Measurements from ENCODE around the gene CCDC97.

The CCDC97 gene

GRCh38 chr19:41356984-41357739, 47.2 kb downstream of the CCDC97 start:
- Histone ChIP-seq H3K4me3 (ENCODE audit: low read depth, low read length) (no peak overlapping the region), H3K36me3 (ENCODE audit: control insufficient read depth, insufficient read depth, low read length) (no peaks in the 10 kb centered on the region), H3K27me3 (ENCODE audit: control insufficient read depth, insufficient read depth, low read length) (peaks cover 13% of the 10 kb centered on the region), H3K9ac (ENCODE audit: low read depth, low read length) (no peak overlapping the region), H3K9me3 (ENCODE audit: control insufficient read depth, insufficient read depth, low read length) (no peaks in the 10 kb centered on the region), H3K27ac (ENCODE audit: low read depth, low read length) (no peak overlapping the region), H3K4me1 (ENCODE audit: control insufficient read depth, insufficient read depth, low read length) (no peaks in the 10 kb centered on the region)

- H3K4me1 ChIP-seq (ENCODE audit: control insufficient read depth, insufficient read depth, low read length): no peaks in the 10 kb centered on the region
- H3K9me3 ChIP-seq (ENCODE audit: control insufficient read depth, insufficient read depth, low read length): no peaks in the 10 kb centered on the region
- H3K27ac ChIP-seq (ENCODE audit: low read depth, low read length): no peak overlapping the region
- peaks cover 7% of the 10 kb centered on the region for H3K27me3 ChIP-seq (ENCODE audit: control insufficient read depth, insufficient read depth, low read length)
- H3K4me3 ChIP-seq (ENCODE audit: low read depth, low read length): no peak overlapping the region
- no peak overlapping the region for H3K9ac ChIP-seq (ENCODE audit: low read depth, low read length)
- no peaks in the 10 kb centered on the region for H3K36me3 ChIP-seq (ENCODE audit: control insufficient read depth, insufficient read depth, low read length)
Measured at GRCh38 chr19:41357746-41358145, 47.8 kb downstream of the CCDC97 start.

DNA sequence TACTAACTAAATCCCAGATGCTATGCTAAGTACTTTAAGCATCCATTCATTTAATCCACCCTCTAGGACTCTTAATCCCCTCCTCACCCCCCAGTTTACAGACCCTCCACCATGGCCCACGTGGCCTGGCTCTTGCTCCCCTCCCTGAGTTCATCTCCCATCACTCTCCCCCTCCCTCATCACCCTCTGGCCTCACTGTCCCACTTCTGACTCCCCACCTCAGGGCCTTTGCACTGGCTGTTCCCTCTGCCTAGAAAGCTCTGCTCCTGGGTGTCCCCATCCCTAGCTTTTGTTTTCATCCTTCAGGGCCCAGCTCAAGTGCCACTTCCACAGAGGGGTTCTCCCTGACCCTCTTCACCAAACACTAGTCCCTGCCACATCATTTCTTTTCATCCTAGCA, 49.8 kb downstream of the CCDC97 start:
- Histone ChIP-seq H3K4me1 (ENCODE audit: control insufficient read depth, insufficient read depth, low read length) (peaks cover 8% of the 10 kb centered on the region), H3K27ac (ENCODE audit: low read depth, low read length) (no peak overlapping the region), H3K27me3 (ENCODE audit: control insufficient read depth, insufficient read depth, low read length) (no peaks in the 10 kb centered on the region), H3K36me3 (ENCODE audit: control insufficient read depth, insufficient read depth, low read length) (no peaks in the 10 kb centered on the region), H3K9me3 (ENCODE audit: control insufficient read depth, insufficient read depth, low read length) (no peaks in the 10 kb centered on the region), H3K9ac (ENCODE audit: low read depth, low read length) (no peak overlapping the region), H3K4me3 (ENCODE audit: low read depth, low read length) (no peak overlapping the region)

- no peak overlapping the region for H3K4me3 ChIP-seq (ENCODE audit: low read depth, low read length)
- no peak overlapping the region for H3K27ac ChIP-seq (ENCODE audit: low read depth, low read length)
- no peak overlapping the region for H3K9ac ChIP-seq (ENCODE audit: low read depth, low read length)
- no peaks in the 10 kb centered on the region for H3K27me3 ChIP-seq (ENCODE audit: control insufficient read depth, insufficient read depth, low read length)
- no peaks in the 10 kb centered on the region for H3K36me3 ChIP-seq (ENCODE audit: control insufficient read depth, insufficient read depth, low read length)
- H3K9me3 ChIP-seq (ENCODE audit: control insufficient read depth, insufficient read depth, low read length): no peaks in the 10 kb centered on the region
- H3K4me1 ChIP-seq (ENCODE audit: control insufficient read depth, insufficient read depth, low read length): peaks cover 8% of the 10 kb centered on the region
Measured at GRCh38 chr19:41362143-41362847, 52.3 kb downstream of the CCDC97 start.

DNA sequence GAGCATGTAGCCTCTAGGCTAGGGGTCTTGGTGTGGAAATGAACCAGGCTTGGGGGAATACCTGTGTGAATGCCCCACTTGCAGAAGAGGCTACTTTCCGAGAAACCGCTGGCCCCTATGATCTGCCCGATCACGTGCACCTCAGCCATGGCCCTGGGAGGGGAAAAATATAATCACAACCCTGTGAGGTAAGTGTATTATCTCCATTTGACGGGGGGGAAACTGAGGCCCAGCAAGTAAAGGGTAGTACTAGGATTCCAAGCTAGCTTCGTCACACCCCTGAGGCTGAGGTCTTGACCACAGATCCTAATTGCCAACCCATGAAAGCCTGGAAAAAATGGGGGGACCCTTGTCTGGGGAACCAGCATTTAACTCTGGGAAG, 53.4 kb downstream of the CCDC97 start:
- H3K4me1 ChIP-seq (ENCODE audit: control insufficient read depth, insufficient read depth, low read length): peaks cover 8% of the 10 kb centered on the region
- peak overlapping the region; percentile 53; the same call in 1 of the 2 replicates for H3K9ac ChIP-seq (ENCODE audit: low read depth, low read length)
- H3K9me3 ChIP-seq (ENCODE audit: control insufficient read depth, insufficient read depth, low read length): no peaks in the 10 kb centered on the region
- no peaks in the 10 kb centered on the region for H3K27me3 ChIP-seq (ENCODE audit: control insufficient read depth, insufficient read depth, low read length)
- no peaks in the 10 kb centered on the region for H3K36me3 ChIP-seq (ENCODE audit: control insufficient read depth, insufficient read depth, low read length)
- peak overlapping the region; percentile 97 for H3K27ac ChIP-seq (ENCODE audit: low read depth, low read length)
- peak overlapping the region; percentile 97 for H3K4me3 ChIP-seq (ENCODE audit: low read depth, low read length)

DNA sequence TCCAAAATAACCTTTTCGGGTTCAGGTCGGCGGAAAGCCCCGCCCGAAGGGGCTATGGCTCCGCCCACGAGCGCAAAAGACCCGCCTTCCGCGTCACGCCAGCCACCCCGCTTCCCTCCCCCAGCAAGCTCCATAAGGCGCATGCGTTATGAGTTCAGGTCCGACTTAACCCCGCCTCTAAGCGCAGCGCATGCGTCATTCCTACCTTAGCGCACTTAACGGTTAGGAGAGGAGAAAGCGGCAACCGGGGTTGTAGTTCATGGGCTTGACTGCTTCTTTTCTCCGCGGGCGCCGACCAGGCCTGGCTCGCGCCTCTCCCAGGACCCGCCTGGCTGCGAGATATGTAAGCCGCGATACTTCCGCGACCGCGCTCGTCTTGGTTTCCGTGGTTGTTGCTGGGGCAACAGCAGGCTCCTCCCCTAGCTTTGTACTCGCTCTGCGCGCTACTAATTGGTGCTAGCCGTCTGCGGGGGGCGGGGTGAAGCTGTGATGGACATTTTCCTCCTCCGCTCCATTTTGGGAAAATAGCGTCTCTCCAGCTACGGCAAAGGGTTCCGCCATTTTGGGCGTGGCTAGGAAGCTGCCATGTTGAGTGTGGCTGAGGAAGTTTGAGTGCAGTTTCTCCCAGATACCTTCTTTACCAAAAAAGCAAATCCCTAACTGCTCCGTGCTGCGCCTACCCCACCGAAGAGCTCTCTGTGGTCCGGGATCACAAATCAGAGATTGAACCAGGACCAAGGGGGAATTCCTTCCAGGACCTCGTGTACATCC, 54.0 kb downstream of the CCDC97 start, which contains the start of gene B9D2:
Gene B9D2 (minus strand): TSS at position 397 of the 771 bp plus-strand sequence. CDS start 630 bp downstream, outside the sequence.
- H3K27me3 ChIP-seq (ENCODE audit: control insufficient read depth, insufficient read depth, low read length): no peaks in the 10 kb centered on the region
- H3K9me3 ChIP-seq (ENCODE audit: control insufficient read depth, insufficient read depth, low read length): no peaks in the 10 kb centered on the region
- peak within 1 kb of the TSS; percentile 97 for H3K9ac ChIP-seq (ENCODE audit: low read depth, low read length)
- peaks cover 8% of the 10 kb centered on the region for H3K4me1 ChIP-seq (ENCODE audit: control insufficient read depth, insufficient read depth, low read length)
- H3K36me3 ChIP-seq (ENCODE audit: control insufficient read depth, insufficient read depth, low read length): no peaks in the 10 kb centered on the region
- peak within 1 kb of the TSS; percentile 97 for H3K27ac ChIP-seq (ENCODE audit: low read depth, low read length)
- H3K4me3 ChIP-seq (ENCODE audit: low read depth, low read length): peak within 1 kb of the TSS; percentile 97

DNA sequence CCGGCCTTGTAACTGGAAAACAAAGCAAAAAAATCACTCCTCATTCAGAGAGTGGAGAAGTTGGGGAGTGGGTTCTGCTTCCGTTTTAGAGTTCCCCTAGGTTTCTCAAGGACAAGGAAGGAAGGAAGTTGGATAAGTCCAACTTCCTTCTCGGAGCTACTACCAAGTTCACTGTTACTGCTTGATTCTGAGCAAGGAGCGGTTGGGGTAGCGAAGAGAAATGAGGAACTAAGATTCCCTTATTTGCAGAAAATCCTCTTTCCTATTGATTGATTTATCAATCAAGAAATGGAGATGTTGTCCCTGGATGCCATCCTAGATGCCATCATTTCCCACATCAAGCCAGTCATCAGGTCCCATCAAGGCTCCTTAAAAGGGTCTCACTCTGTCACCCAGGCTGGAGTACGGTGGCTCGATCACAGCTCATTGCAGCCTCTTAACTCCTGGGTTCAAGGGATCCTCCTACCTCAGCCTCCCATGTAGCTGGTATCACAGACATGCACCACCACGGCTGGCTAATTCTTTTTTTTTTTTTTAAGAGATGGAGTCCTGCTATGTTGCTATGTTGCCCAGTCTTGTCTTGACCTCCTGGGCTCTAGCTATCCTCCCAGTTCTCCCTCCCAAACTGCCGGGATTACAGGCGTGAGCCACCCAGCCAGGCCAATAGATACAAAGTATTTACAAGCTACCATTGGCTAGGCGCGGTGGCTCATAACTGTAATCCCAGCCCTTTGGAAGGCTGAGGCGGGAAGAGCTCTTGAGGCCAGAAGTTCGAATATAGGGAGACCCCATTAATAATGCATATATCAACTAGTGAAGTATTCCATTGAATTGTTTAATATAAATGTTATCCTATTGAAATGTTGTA, 54.8 kb downstream of the CCDC97 start:
- peaks cover 8% of the 10 kb centered on the region for H3K4me1 ChIP-seq (ENCODE audit: control insufficient read depth, insufficient read depth, low read length)

GRCh38 chr19:41366089-41366488, 56.1 kb downstream of the CCDC97 start:
- H3K27ac ChIP-seq (ENCODE audit: low read depth, low read length): no peak overlapping the region
- H3K4me3 ChIP-seq (ENCODE audit: low read depth, low read length): no peak overlapping the region
- no peaks in the 10 kb centered on the region for H3K9me3 ChIP-seq (ENCODE audit: control insufficient read depth, insufficient read depth, low read length)
- no peak overlapping the region for H3K9ac ChIP-seq (ENCODE audit: low read depth, low read length)
- H3K4me1 ChIP-seq (ENCODE audit: control insufficient read depth, insufficient read depth, low read length): peaks cover 8% of the 10 kb centered on the region
- H3K36me3 ChIP-seq (ENCODE audit: control insufficient read depth, insufficient read depth, low read length): no peaks in the 10 kb centered on the region
- H3K27me3 ChIP-seq (ENCODE audit: control insufficient read depth, insufficient read depth, low read length): no peaks in the 10 kb centered on the region

More for the DNA sequence above, 54.8 kb downstream of the CCDC97 start:
- H3K27me3 ChIP-seq (ENCODE audit: control insufficient read depth, insufficient read depth, low read length): no peaks in the 10 kb centered on the region
- H3K27ac ChIP-seq (ENCODE audit: low read depth, low read length): peak overlapping the region; percentile 97
- no peaks in the 10 kb centered on the region for H3K9me3 ChIP-seq (ENCODE audit: control insufficient read depth, insufficient read depth, low read length)
- no peaks in the 10 kb centered on the region for H3K36me3 ChIP-seq (ENCODE audit: control insufficient read depth, insufficient read depth, low read length)
- peak overlapping the region; percentile 97 for H3K4me3 ChIP-seq (ENCODE audit: low read depth, low read length)
- peak overlapping the region; percentile 97 for H3K9ac ChIP-seq (ENCODE audit: low read depth, low read length)

DNA sequence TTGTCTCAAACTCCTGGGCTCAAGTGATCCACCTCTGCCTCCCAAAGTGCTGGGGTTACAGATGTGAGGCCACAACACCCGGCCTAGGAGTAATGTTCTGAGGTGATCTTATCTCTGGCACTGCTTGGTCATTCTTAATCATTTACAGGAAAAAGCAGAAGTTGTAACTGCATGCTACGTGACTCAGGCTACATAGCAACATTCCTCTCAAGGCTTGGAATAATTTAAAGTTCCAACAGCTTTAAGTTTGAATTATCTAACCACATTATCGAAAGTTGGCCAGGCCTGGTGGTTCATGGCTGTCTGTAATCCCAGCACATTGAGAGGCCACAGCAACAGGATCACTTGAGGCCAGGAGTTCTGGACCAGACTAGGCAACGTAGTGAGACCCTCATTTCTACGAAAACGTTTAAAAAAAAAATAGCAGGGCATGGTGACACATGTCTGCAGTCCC, 57.9 kb downstream of the CCDC97 start:
- no peak overlapping the region for H3K9ac ChIP-seq (ENCODE audit: low read depth, low read length)
- no peak overlapping the region for H3K27ac ChIP-seq (ENCODE audit: low read depth, low read length)
- no peaks in the 10 kb centered on the region for H3K36me3 ChIP-seq (ENCODE audit: control insufficient read depth, insufficient read depth, low read length)
- no peak overlapping the region for H3K4me3 ChIP-seq (ENCODE audit: low read depth, low read length)
- no peaks in the 10 kb centered on the region for H3K9me3 ChIP-seq (ENCODE audit: control insufficient read depth, insufficient read depth, low read length)
- H3K4me1 ChIP-seq (ENCODE audit: control insufficient read depth, insufficient read depth, low read length): peaks cover 8% of the 10 kb centered on the region
- H3K27me3 ChIP-seq (ENCODE audit: control insufficient read depth, insufficient read depth, low read length): no peaks in the 10 kb centered on the region

DNA sequence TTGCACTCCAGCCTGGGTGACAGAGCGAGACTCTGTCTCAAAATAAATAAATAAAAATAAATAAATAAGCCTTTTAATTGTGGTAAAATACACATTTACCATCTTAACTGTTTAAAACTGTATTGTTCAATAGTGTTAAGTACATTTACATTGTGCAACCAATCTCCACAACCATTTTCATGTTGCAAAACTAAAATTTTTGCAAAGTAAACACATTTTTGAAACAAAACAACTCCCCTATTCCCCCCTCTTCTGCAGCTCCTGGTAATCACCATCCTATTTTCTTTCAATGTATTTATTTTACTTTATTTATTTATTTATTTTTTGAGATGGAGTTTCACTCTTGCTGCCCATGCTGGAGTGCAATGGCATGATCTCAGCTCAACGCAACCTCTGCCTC, 59.8 kb downstream of the CCDC97 start:
- H3K27me3 ChIP-seq (ENCODE audit: control insufficient read depth, insufficient read depth, low read length): no peaks in the 10 kb centered on the region
- H3K27ac ChIP-seq (ENCODE audit: low read depth, low read length): no peak overlapping the region
- no peak overlapping the region for H3K9ac ChIP-seq (ENCODE audit: low read depth, low read length)
- H3K4me1 ChIP-seq (ENCODE audit: control insufficient read depth, insufficient read depth, low read length): no peaks in the 10 kb centered on the region
- H3K9me3 ChIP-seq (ENCODE audit: control insufficient read depth, insufficient read depth, low read length): no peaks in the 10 kb centered on the region
- H3K4me3 ChIP-seq (ENCODE audit: low read depth, low read length): no peak overlapping the region
- no peaks in the 10 kb centered on the region for H3K36me3 ChIP-seq (ENCODE audit: control insufficient read depth, insufficient read depth, low read length)

All from HUES48 (cell line).